ENCODE results near the gene P2RY6.

GRCh38 chr11:73333173-73333572 lies 61.0 kb downstream of the P2RY6 start:
- TF ChIP-seq CTCF (conservative IDR thresholded peaks at IDR 0.05; ENCODE audit: low read depth, low read length) (no peak), RAD21 (IDR thresholded peaks at IDR 0.05; ENCODE audit: low read length) (no peak), POLR2A (IDR thresholded peaks at IDR 0.05; ENCODE audit: low read depth, low read length) (no peak), RCOR1 (IDR thresholded peaks at IDR 0.05; ENCODE audit: insufficient replicate concordance, low read length) (no peak), MAZ (IDR thresholded peaks at IDR 0.05; ENCODE audit: borderline replicate concordance, low read depth, low read length) (no peak), USF2 (IDR thresholded peaks at IDR 0.05; ENCODE audit: low read depth, low read length) (no peak)

All from IMR-90 (cell line).